ENCODE data around the gene MAP3K19.

Gene MAP3K19

GRCh38 chr2:134955744-134956143, 91.5 kb downstream of the MAP3K19 start:
- H3K4me3 ChIP-seq (ENCODE audit: low read depth, low read length) = no peak overlapping the region
- no peak for TF ChIP-seq CTCF (IDR thresholded peaks at IDR 0.05; ENCODE audit: low read depth, low read length)

- TF ChIP-seq CTCF (IDR thresholded peaks at IDR 0.05; ENCODE audit: low read depth, low read length) = no peak
Observed at GRCh38 chr2:134954065-134954464, 93.2 kb downstream of the MAP3K19 start.

GRCh38 chr2:134952608-134953007, 94.6 kb downstream of the MAP3K19 start:
- TF ChIP-seq CTCF (IDR thresholded peaks at IDR 0.05; ENCODE audit: low read depth, low read length) = no peak
- no peak overlapping the region for H3K4me3 ChIP-seq (ENCODE audit: low read depth, low read length)

More at GRCh38 chr2:134954065-134954464, 93.2 kb downstream of the MAP3K19 start:
- H3K4me3 ChIP-seq (ENCODE audit: low read depth, low read length) = no peak overlapping the region

GRCh38 chr2:134950886-134951285, 96.4 kb downstream of the MAP3K19 start:
- no peak overlapping the region for H3K4me3 ChIP-seq (ENCODE audit: low read depth, low read length)
- no peak for TF ChIP-seq CTCF (IDR thresholded peaks at IDR 0.05; ENCODE audit: low read depth, low read length)

- no peak overlapping the region for H3K4me3 ChIP-seq (ENCODE audit: low read depth, low read length)
- TF ChIP-seq CTCF (IDR thresholded peaks at IDR 0.05; ENCODE audit: low read depth, low read length) = no peak
Observed at GRCh38 chr2:134949981-134950708, 97.1 kb downstream of the MAP3K19 start.

- TF ChIP-seq CTCF (IDR thresholded peaks at IDR 0.05; ENCODE audit: low read depth, low read length) = no peak
- no peak overlapping the region for H3K4me3 ChIP-seq (ENCODE audit: low read depth, low read length)
Observed at GRCh38 chr2:134946073-134946472, 101.2 kb downstream of the MAP3K19 start.

GRCh38 chr2:134944975-134945374, 102.3 kb downstream of the MAP3K19 start:
- no peak overlapping the region for H3K4me3 ChIP-seq (ENCODE audit: low read depth, low read length)
- no peak for TF ChIP-seq CTCF (IDR thresholded peaks at IDR 0.05; ENCODE audit: low read depth, low read length)
